Measurements from ENCODE around the gene USP51. TPM values are rescaled to one million over a fixed set of nuclear protein-coding genes. Genes with fewer than 3 reads are reported as not detected.
"Not testable (repeated sequence)": the region's sequence is repeated elsewhere in the genome, so short reads cannot be mapped to it uniquely, and the experiment has no call there.

The USP51 gene
- polyA plus RNA-seq, 3 donors from 2014 or later: 0.25 TPM; not detected in 2

GRCh38 chrX:55451990-55452832 lies 37.4 kb downstream of the USP51 start, which contains the start of gene MAGEH1:
TSS of gene MAGEH1 (plus strand) at chrX:55452127. CDS start at chrX:55452375, 248 bp downstream.
- Mint-ChIP-seq H3K36me3 (no peaks in the 10 kb centered on the region), H3K27me3 (ENCODE audit: low read depth in 3 of 3) (peaks cover 1 to 9% (median 6%) of the 10 kb centered on the region in 3 donors), H3K4me3 (peak within 1 kb of the TSS; percentile 90 to 96 (median 90)), H3K4me1 (peaks cover 17 to 29% of the 10 kb centered on the region in 2 donors), H3K9me3 (no peaks in the 10 kb centered on the region), H3K27ac (peak within 1 kb of the TSS; percentile 41 to 93 (median 92))
- DNase-seq: peak; percentile 69 to 74 (median 69)

- Mint-ChIP-seq H3K27ac (peak overlapping the region; percentile 41 to 93 (median 92)), H3K27me3 (ENCODE audit: low read depth in 3 of 3) (peaks cover 1 to 11% (median 6%) of the 10 kb centered on the region in 3 donors), H3K4me3 (peak overlapping the region; percentile 90 to 96 (median 90)), H3K4me1 (peaks cover 17 to 29% of the 10 kb centered on the region in 2 donors), H3K9me3 (no peaks in the 10 kb centered on the region), H3K36me3 (no peaks in the 10 kb centered on the region)
- no peak for DNase-seq
Observed at GRCh38 chrX:55451626-55451989, 38.0 kb downstream of the USP51 start.

GRCh38 chrX:55451141-55451540 lies 38.5 kb downstream of the USP51 start:
- H3K27ac Mint-ChIP-seq: peak overlapping the region; percentile 9 to 93 (median 90)
- H3K9me3 Mint-ChIP-seq: no peaks in the 10 kb centered on the region
- peak overlapping the region; percentile 90 to 96 (median 90) for H3K4me3 Mint-ChIP-seq
- DNase-seq: no peak
- peaks cover 17 to 29% of the 10 kb centered on the region in 2 donors for H3K4me1 Mint-ChIP-seq
- peaks cover 1 to 14% (median 6%) of the 10 kb centered on the region in 3 donors for H3K27me3 Mint-ChIP-seq (ENCODE audit: low read depth in 3 of 3)
- H3K36me3 Mint-ChIP-seq: no peaks in the 10 kb centered on the region

- Mint-ChIP-seq H3K4me3 (peak overlapping the region in 1 of 5 donors; percentile 14), H3K4me1 (peaks cover 17 to 29% of the 10 kb centered on the region in 2 donors), H3K27me3 (ENCODE audit: low read depth in 3 of 3) (peaks cover 4 to 18% (median 7%) of the 10 kb centered on the region in 3 donors), H3K36me3 (no peaks in the 10 kb centered on the region), H3K9me3 (no peaks in the 10 kb centered on the region), H3K27ac (no peak overlapping the region)
- DNase-seq: no peak
Observed at GRCh38 chrX:55450259-55450658, 39.4 kb downstream of the USP51 start.

GRCh38 chrX:55443468-55443867 lies 46.2 kb downstream of the USP51 start:
- not testable (repeated sequence) for H3K27ac Mint-ChIP-seq, H3K4me3 Mint-ChIP-seq, DNase-seq, H3K9me3 Mint-ChIP-seq, H3K36me3 Mint-ChIP-seq, H3K4me1 Mint-ChIP-seq
- H3K27me3 Mint-ChIP-seq (ENCODE audit: low read depth in 3 of 3): peaks cover 6 to 30% (median 7%) of the 10 kb centered on the region in 3 donors

Other genes starting within 250 kb of the USP51 start
- not detected for gene PAGE3, start 224.9 kb downstream of the USP51 start, polyA plus RNA-seq
- 10 to 100 TPM; 26.7 to 29.7 (median 27.0) TPM for gene MAGEH1, start 37.7 kb downstream of the USP51 start, polyA plus RNA-seq
- gene FOXR2, start 133.6 kb upstream of the USP51 start, polyA plus RNA-seq: not detected
- 10 to 100 TPM in 1 of 3 donors, 1 to 10 TPM in 2; 6.9 to 10.8 (median 9.8) TPM for gene RRAGB, start 227.9 kb upstream of the USP51 start, polyA plus RNA-seq

Measured in immature natural killer cell (primary cell).